Breast epithelium (tissue), 4 donors: ENCODE results near the gene NT5DC1. TPM values are rescaled to one million over a fixed set of nuclear protein-coding genes. Genes with fewer than 3 reads are reported as not detected.
A peak's percentile ranks its signal among the peaks of the same experiment; 100 is the strongest.

Source experiments
- DNase-seq, 2 donors: peaks; one replicate each; pipeline ENCODE4 v3.0.0-alpha.2; 2019; ENCODE audit warnings: low spot score in 2 of 2
- H3K27ac ChIP-seq, 2 donors: fragments of 200-600 bp; sonication (generic) in 1 of 2; one replicate each; pipeline ENCODE4 v1.5.1; 2016 to 2019; ENCODE audit warnings: mild to moderate bottlenecking in 1 of 2
- H3K27me3 ChIP-seq, 2 donors: fragments of 200-600 bp; sonication (generic) in 1 of 2; one replicate each; pipeline versions ENCODE4 v1.5.1 to v1.6.0; 2017 to 2019; ENCODE audit warnings: control low read depth in 1 of 2, mild to moderate bottlenecking in 1 of 2
- H3K36me3 ChIP-seq: fragments of 200-600 bp; one replicate; pipeline ENCODE4 v1.5.1; 2019
- H3K4me1 ChIP-seq, 2 donors: fragments of 200-600 bp; sonication (generic); one replicate each; pipeline ENCODE4 v1.5.1; 2016 to 2019; ENCODE audit warnings: control low read depth in 1 of 2
- H3K4me3 ChIP-seq, 3 donors: fragments of 200-600 bp; sonication (generic); 1 replicate in 2 of 3; 2 replicates in 1 of 3; pipeline ENCODE4 v1.5.1; 2016 to 2019; ENCODE audit warnings: mild to moderate bottlenecking in 3 of 3, moderate library complexity in 2 of 3
- H3K9me3 ChIP-seq, 2 donors: fragments of 200-600 bp; sonication (generic) in 1 of 2; one replicate each; pipeline ENCODE4 v1.5.1; 2016 to 2019; ENCODE audit warnings: control low read depth in 1 of 2
- CTCF ChIP-seq, 3 donors: fragments of 450-650 bp; IDR thresholded peaks; one replicate each; pipeline ENCODE4 v1.5.1; 2016 to 2017; ENCODE audit warnings: antibody characterized with exemption in 3 of 3, mild to moderate bottlenecking in 3 of 3, moderate library complexity in 3 of 3
- POLR2A ChIP-seq: fragments of 450-650 bp; IDR thresholded peaks from one replicate; pipeline ENCODE4 v1.6.1; 2016; ENCODE audit warnings: antibody characterized with exemption, mild to moderate bottlenecking, moderate library complexity
- POLR2AphosphoS5 ChIP-seq, 3 donors: sonication (generic); formaldehyde crosslinking; IDR thresholded peaks; one replicate each; pipeline ENCODE4 v1.6.1; 2017; ENCODE audit warnings: antibody characterized with exemption in 3 of 3
- intact Hi-C: fragments of 100-400 bp; cut with DNase I; formaldehyde crosslinking; loops from one replicate; pipeline ENCODE4 v1.15.1; 2023; ENCODE audit warnings: low total_unique reads
- total RNA-seq, 3 donors: library from RNA; depleted of rRNA; stranded (reverse); fragments of >200 nt; gene quantifications; one replicate each; pipeline ENCODE4 v1.1.0, GENCODE V29; 2016

Gene NT5DC1
- total RNA-seq, 3 donors from 2014 or later, result 11.2 to 13.3 (median 11.8) TPM

GRCh38 chr6:116218866-116219265 lies 118.2 kb downstream of the NT5DC1 start:
- no peaks in the 10 kb centered on the region for H3K36me3 ChIP-seq
- H3K27ac ChIP-seq, result no peak overlapping the region
- H3K9me3 ChIP-seq, result no peaks in the 10 kb centered on the region
- no peaks in the 10 kb centered on the region for H3K27me3 ChIP-seq
- no peak overlapping the region for H3K4me3 ChIP-seq
- no peaks in the 10 kb centered on the region for H3K4me1 ChIP-seq
- intact Hi-C loops, result no loop called here
- no peak for DNase-seq
- TF ChIP-seq CTCF (IDR thresholded peaks at IDR 0.05) (no peak), POLR2A (no peak), POLR2AphosphoS5 (IDR thresholded peaks at IDR 0.05) (no peak)

GRCh38 chr6:116221067-116221466 lies 120.4 kb downstream of the NT5DC1 start:
- TF ChIP-seq POLR2AphosphoS5 (IDR thresholded peaks at IDR 0.05) (no peak), POLR2A (no peak), CTCF (IDR thresholded peaks at IDR 0.05) (no peak)
- Histone ChIP-seq H3K4me1 (no peaks in the 10 kb centered on the region), H3K27ac (no peak overlapping the region), H3K36me3 (no peaks in the 10 kb centered on the region), H3K4me3 (no peak overlapping the region), H3K27me3 (no peaks in the 10 kb centered on the region), H3K9me3 (no peaks in the 10 kb centered on the region)
- no peak for DNase-seq
- intact Hi-C loops, result no loop called here

- intact Hi-C loops, result no loop called here
- no peaks in the 10 kb centered on the region for H3K4me1 ChIP-seq
- H3K27me3 ChIP-seq, result no peaks in the 10 kb centered on the region
- DNase-seq, result no peak
- H3K9me3 ChIP-seq, result no peaks in the 10 kb centered on the region
- H3K36me3 ChIP-seq, result peaks cover 4% of the 10 kb centered on the region
- TF ChIP-seq POLR2AphosphoS5 (IDR thresholded peaks at IDR 0.05) (no peak), CTCF (IDR thresholded peaks at IDR 0.05) (no peak), POLR2A (no peak)
- H3K27ac ChIP-seq, result no peak overlapping the region
- no peak overlapping the region for H3K4me3 ChIP-seq
These were observed 121.3 kb downstream of the NT5DC1 start for GRCh38 chr6:116221911-116222310.

GRCh38 chr6:116223355-116223754 lies 122.7 kb downstream of the NT5DC1 start:
- Histone ChIP-seq H3K4me3 (no peak overlapping the region), H3K27ac (no peak overlapping the region), H3K36me3 (peaks cover 4% of the 10 kb centered on the region), H3K9me3 (no peaks in the 10 kb centered on the region), H3K27me3 (no peaks in the 10 kb centered on the region), H3K4me1 (no peaks in the 10 kb centered on the region)
- no peak for DNase-seq
- intact Hi-C loops, result no loop called here
- TF ChIP-seq POLR2AphosphoS5 (IDR thresholded peaks at IDR 0.05), result no peak
- TF ChIP-seq POLR2A, result no peak
- TF ChIP-seq CTCF (IDR thresholded peaks at IDR 0.05), result no peak

- no peaks in the 10 kb centered on the region for H3K4me1 ChIP-seq
- peaks cover 4% of the 10 kb centered on the region for H3K36me3 ChIP-seq
- DNase-seq, result peak in 1 of 2 donors; percentile 22
- H3K4me3 ChIP-seq, result peak overlapping the region; percentile 26 to 50 (median 37)
- intact Hi-C loops, result no loop called here
- no peaks in the 10 kb centered on the region for H3K9me3 ChIP-seq
- TF ChIP-seq CTCF (IDR thresholded peaks at IDR 0.05) (no peak), POLR2A (no peak), POLR2AphosphoS5 (IDR thresholded peaks at IDR 0.05) (no peak)
- H3K27ac ChIP-seq, result no peak overlapping the region
- H3K27me3 ChIP-seq, result no peaks in the 10 kb centered on the region
These were observed 128.7 kb downstream of the NT5DC1 start for GRCh38 chr6:116229287-116229913.
